GM21367 (cell line): ENCODE measurements around the gene RNF133.

Experiments used
- ATAC-seq: cut with Tn5 transposase; IDR thresholded peaks from one replicate; pipeline ENCODE4 v1.9.1; 2021; ENCODE audit not compliant: unreplicated experiment

Gene RNF133

GRCh38 chr7:122699017-122699416, at the start of gene RNF133:
RNF133 (minus strand) TSS chr7:122699117; CDS start chr7:122698918, 199 bp downstream.
- ATAC-seq = no peak

- ATAC-seq = no peak
These were observed 49.3 kb upstream of the RNF133 start for GRCh38 chr7:122748195-122748594.

- no peak for ATAC-seq
These were observed 48.0 kb upstream of the RNF133 start for GRCh38 chr7:122746948-122747347.

GRCh38 chr7:122743211-122743610, 44.3 kb upstream of the RNF133 start:
- ATAC-seq = no peak

- ATAC-seq = no peak
These were observed 40.0 kb upstream of the RNF133 start for GRCh38 chr7:122738947-122739346.

GRCh38 chr7:122736183-122736582, 37.3 kb upstream of the RNF133 start:
- no peak for ATAC-seq

- ATAC-seq = no peak
These were observed 28.8 kb upstream of the RNF133 start for GRCh38 chr7:122727759-122728158.

GRCh38 chr7:122727354-122727753, 28.4 kb upstream of the RNF133 start:
- ATAC-seq = no peak

- ATAC-seq = no peak
These were observed 28.0 kb upstream of the RNF133 start for GRCh38 chr7:122726881-122727280.

GRCh38 chr7:122724366-122724765, 25.4 kb upstream of the RNF133 start:
- ATAC-seq = no peak

GRCh38 chr7:122719010-122719578, 20.2 kb upstream of the RNF133 start:
- no peak for ATAC-seq

- ATAC-seq = no peak
These were observed 18.6 kb upstream of the RNF133 start for GRCh38 chr7:122717356-122718089.

GRCh38 chr7:122715183-122715582, 16.3 kb upstream of the RNF133 start:
- no peak for ATAC-seq

GRCh38 chr7:122710916-122711315, 12.0 kb upstream of the RNF133 start:
- no peak for ATAC-seq

GRCh38 chr7:122709930-122710646, 11.2 kb upstream of the RNF133 start:
- ATAC-seq = no peak

GRCh38 chr7:122706836-122707235, 7.9 kb upstream of the RNF133 start:
- no peak for ATAC-seq

GRCh38 chr7:122702872-122703510, 4.1 kb upstream of the RNF133 start, which contains the start of gene RNF148:
RNF148 (minus strand) TSS chr7:122702922; CDS start chr7:122702750, 172 bp downstream.
- no peak for ATAC-seq

- no peak for ATAC-seq
These were observed 3.1 kb downstream of the RNF133 start for GRCh38 chr7:122695816-122696215.

- ATAC-seq = no peak
These were observed 4.2 kb downstream of the RNF133 start for GRCh38 chr7:122694697-122695096.

- ATAC-seq = no peak
These were observed 6.1 kb downstream of the RNF133 start for GRCh38 chr7:122692769-122693309.

GRCh38 chr7:122691569-122692235, 7.2 kb downstream of the RNF133 start:
- ATAC-seq = no peak
